OCI-LY7 (cell line): ENCODE measurements around the gene MCRIP2.

ENCODE experiments used
- EZH2phosphoT487 ChIP-seq: fragments of 200-600 bp; sonication (generic); IDR thresholded peaks from 2 replicates; pipeline ENCODE4 v1.6.1; 2018; ENCODE audit warnings: low read depth, borderline replicate concordance, mild to moderate bottlenecking, mixed run types, antibody characterized with exemption, low read length, moderate library complexity, mixed read lengths
- TF ChIP-seq, protein P1 (sequence below): fragments of 200-600 bp; sonication (generic); conservative IDR thresholded peaks from 2 replicates; pipeline ENCODE4 v1.5.1; 2014; ENCODE audit warnings: mild to moderate bottlenecking, antibody characterized with exemption, low read length, moderate library complexity, mixed read lengths

- TF ChIP-seq, protein P1, sequence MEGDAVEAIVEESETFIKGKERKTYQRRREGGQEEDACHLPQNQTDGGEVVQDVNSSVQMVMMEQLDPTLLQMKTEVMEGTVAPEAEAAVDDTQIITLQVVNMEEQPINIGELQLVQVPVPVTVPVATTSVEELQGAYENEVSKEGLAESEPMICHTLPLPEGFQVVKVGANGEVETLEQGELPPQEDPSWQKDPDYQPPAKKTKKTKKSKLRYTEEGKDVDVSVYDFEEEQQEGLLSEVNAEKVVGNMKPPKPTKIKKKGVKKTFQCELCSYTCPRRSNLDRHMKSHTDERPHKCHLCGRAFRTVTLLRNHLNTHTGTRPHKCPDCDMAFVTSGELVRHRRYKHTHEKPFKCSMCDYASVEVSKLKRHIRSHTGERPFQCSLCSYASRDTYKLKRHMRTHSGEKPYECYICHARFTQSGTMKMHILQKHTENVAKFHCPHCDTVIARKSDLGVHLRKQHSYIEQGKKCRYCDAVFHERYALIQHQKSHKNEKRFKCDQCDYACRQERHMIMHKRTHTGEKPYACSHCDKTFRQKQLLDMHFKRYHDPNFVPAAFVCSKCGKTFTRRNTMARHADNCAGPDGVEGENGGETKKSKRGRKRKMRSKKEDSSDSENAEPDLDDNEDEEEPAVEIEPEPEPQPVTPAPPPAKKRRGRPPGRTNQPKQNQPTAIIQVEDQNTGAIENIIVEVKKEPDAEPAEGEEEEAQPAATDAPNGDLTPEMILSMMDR, result no peak
- TF ChIP-seq EZH2phosphoT487, result no peak
These were observed 27.0 kb downstream of the MCRIP2 start for GRCh38 chr16:668519-669171.
